ENCODE results near the gene TNS3. TPM values are rescaled to one million over a fixed set of nuclear protein-coding genes. Genes with fewer than 3 reads are reported as not detected.

The TNS3 gene
- total and polyA plus RNA-seq, 2 donors (not counting 3 experiments of a cell fraction or from before 2014, with no cell fraction given): 10.4 to 45.1 TPM

DNA sequence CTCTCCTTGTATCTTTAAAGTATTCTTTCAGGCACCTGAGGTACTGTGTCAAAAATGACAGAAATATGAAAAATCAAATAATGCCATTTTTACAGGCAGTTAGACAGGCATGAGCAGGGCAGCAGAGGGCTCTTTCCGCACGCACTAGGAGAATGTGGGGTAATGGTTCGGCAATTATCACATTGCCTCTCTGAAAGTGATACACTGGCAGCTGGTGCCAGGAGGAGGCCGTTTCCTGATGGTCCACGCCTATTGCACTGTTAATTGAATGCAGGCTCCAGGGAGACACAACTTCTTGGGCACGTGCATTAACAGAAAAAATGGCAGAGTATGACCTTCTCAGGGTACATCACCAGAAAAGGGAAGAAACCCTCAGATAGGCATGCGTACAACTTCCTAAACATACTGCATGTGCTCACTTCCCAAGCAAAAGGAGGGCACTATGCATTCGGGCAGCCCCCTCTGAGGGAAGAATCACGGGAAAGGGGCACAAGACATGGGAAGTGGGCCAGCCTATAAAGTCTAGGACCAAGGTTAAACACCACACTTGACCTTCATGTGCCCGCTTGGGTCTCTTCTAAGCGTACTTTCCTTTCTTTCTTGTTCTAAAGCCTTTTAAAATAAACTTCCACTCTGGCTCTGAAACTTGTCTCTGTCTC, 161.7 kb downstream of the TNS3 start:
- no peaks in the 10 kb centered on the region for H3K79me2 ChIP-seq (ENCODE audit: control insufficient read depth, insufficient read depth, low read length)
- no peaks in the 10 kb centered on the region for H3K27me3 ChIP-seq (ENCODE audit: control insufficient read depth in 2 of 2, insufficient read depth in 2 of 2, low read length in 2 of 2)
- CTCF ChIA-PET: no interaction called here
- H2AFZ ChIP-seq (ENCODE audit: low read depth, low read length): no peak overlapping the region
- DNase-seq (ENCODE audit: low read depth, low spot score) (no peak), FAIRE-seq (no peak)
- no TSS peak for BruUV-seq (replicated peaks)
- H4K20me1 ChIP-seq (replicated peaks; ENCODE audit: control insufficient read depth, extremely low read depth, insufficient read depth, low read length): no peaks in the 10 kb centered on the region
- H3K4me2 ChIP-seq (ENCODE audit: insufficient read depth, low read length): no peak overlapping the region
- TF ChIP-seq FOS (IDR thresholded peaks at IDR 0.05; ENCODE audit: borderline replicate concordance, insufficient read depth, low read length) (no peak), POLR2AphosphoS5 (IDR thresholded peaks at IDR 0.05; ENCODE audit: insufficient read depth, low read depth, low read length) (no peak), EZH2 (IDR thresholded peaks at IDR 0.05; ENCODE audit: borderline replicate concordance, low read depth, low read length, severe bottlenecking) (no peak), MYC (IDR thresholded peaks at IDR 0.05; ENCODE audit: low read depth, low read length) (no peak), JUN (IDR thresholded peaks at IDR 0.05; ENCODE audit: borderline replicate concordance, insufficient read depth, insufficient read length, low read depth) (no peak), POLR2A (IDR thresholded peaks at IDR 0.05; ENCODE audit: low read depth, low read length) (no peak), GATA2 (IDR thresholded peaks at IDR 0.05; ENCODE audit: insufficient read depth, insufficient read length, low read depth, low read length) (no peak)
- TF ChIP-seq, protein P1, sequence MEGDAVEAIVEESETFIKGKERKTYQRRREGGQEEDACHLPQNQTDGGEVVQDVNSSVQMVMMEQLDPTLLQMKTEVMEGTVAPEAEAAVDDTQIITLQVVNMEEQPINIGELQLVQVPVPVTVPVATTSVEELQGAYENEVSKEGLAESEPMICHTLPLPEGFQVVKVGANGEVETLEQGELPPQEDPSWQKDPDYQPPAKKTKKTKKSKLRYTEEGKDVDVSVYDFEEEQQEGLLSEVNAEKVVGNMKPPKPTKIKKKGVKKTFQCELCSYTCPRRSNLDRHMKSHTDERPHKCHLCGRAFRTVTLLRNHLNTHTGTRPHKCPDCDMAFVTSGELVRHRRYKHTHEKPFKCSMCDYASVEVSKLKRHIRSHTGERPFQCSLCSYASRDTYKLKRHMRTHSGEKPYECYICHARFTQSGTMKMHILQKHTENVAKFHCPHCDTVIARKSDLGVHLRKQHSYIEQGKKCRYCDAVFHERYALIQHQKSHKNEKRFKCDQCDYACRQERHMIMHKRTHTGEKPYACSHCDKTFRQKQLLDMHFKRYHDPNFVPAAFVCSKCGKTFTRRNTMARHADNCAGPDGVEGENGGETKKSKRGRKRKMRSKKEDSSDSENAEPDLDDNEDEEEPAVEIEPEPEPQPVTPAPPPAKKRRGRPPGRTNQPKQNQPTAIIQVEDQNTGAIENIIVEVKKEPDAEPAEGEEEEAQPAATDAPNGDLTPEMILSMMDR (IDR thresholded peaks at IDR 0.05; ENCODE audit: extremely low read depth in 1 of 2, insufficient read depth in 1 of 2, low read depth in 1 of 2, low read length in 2 of 2): no peak
- TF ChIP-seq, protein P2, sequence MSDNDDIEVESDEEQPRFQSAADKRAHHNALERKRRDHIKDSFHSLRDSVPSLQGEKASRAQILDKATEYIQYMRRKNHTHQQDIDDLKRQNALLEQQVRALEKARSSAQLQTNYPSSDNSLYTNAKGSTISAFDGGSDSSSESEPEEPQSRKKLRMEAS (IDR thresholded peaks at IDR 0.05; ENCODE audit: insufficient read depth, insufficient read length): no peak
- no peak overlapping the region for H3K27ac ChIP-seq (ENCODE audit: insufficient read depth, low read depth, low read length)
- H3K4me3 ChIP-seq (replicated peaks in 1 of 3; ENCODE audit: insufficient read depth in 1 of 3, low read depth in 1 of 3, low read length in 3 of 3): no peak overlapping the region
- dilution Hi-C loops (cut with MboI; ENCODE audit: extremely low pct_ligation_motif_present, low sequenced_read_pairs) (no loop called here), intact Hi-C loops (cut with micrococcal nuclease) (no loop called here)
- POLR2A ChIA-PET: no interaction called here
- H3K9ac ChIP-seq (replicated peaks; ENCODE audit: extremely low read depth, insufficient read depth, low read length): no peak overlapping the region
- H3K36me3 ChIP-seq (ENCODE audit: control insufficient read depth in 2 of 2, extremely low read depth in 1 of 2, insufficient read depth in 2 of 2, low read length in 2 of 2): peaks cover 0 to 6% of the 10 kb centered on the region in 2 experiments
- no peaks in the 10 kb centered on the region for H3K9me3 ChIP-seq (replicated peaks; ENCODE audit: control insufficient read depth, insufficient read depth, low read length)
- no peaks in the 10 kb centered on the region for H3K4me1 ChIP-seq (ENCODE audit: control insufficient read depth, extremely low read depth, insufficient read depth, low read length)
- H3K9me1 ChIP-seq (replicated peaks; ENCODE audit: control insufficient read depth, extremely low read depth, insufficient read depth, low read length): no peaks in the 10 kb centered on the region

Measured in endothelial cell of umbilical vein (primary cell).